ENCODE measurements around the gene RBM14.
"Not testable (repeated sequence)": the region's sequence is repeated elsewhere in the genome, so short reads cannot be mapped to it uniquely, and the experiment has no call there.

The RBM14 gene

GRCh38 chr11:66616379-66617154, at the start of gene RBM14:
RBM14 (plus strand) TSS chr11:66616630; CDS start chr11:66616721, 91 bp downstream.
- DNase-seq: peak; percentile 100

DNA sequence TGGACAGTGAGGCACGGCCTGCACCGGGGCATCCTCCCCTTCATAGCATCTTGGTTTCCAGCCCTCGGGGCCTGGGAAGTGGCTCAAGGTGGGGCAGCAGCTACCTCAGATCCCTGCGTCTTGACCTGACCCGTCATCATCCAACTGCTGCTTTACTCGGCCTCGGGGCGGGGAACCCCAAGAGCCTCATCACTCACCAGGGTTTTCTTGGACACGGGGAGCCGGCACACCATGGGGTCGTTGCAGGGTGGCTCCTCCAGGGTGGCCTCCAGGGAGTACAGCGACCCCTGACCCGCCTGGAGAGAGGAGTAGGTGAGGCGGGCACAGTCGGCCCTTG, 48.7 kb upstream of the RBM14 start:
- DNase-seq: no peak

DNA sequence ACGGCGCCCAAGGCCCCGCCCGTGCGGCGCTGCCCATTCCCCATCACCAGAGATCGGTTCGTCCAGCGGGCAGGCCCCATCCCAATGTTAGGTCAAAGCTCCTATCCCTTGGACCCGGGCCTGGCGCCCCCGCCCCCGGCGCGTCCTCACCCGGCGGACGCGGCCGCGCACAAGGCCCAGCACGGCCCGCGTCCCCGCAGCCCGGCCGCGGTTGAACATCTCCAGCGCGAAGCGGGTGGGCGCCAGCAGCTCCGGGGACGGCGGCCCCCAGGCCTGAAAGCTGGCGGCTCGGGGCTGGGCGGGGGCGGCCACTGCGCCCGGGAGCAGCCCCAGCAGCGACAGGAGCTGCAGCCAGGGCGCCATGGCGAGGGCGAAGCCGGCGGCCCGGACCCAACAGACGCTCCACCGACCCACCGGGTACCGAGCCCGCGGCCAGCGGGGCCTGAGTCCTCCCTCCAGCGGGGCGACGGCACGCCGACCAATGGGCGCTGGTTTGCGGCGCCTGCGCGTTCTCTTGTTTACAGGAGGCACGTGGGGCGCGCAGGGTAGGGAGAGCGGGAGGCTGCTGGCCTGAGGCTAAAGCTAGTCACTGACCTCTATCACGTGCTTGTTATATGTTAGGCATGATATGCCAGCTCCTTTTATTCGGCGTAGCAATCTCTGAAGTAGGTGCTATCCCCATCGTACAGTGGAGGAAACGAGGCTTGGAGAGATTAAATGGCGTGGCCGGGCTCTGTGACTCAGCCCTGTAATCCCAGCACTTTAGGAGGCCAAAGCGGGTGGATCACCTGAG, 48.1 kb upstream of the RBM14 start, which contains the start of gene CTSF:
Gene CTSF, minus strand, starts transcription at position 483 of the 793 bp plus-strand sequence. Its CDS starts 120 bp downstream, at position 363.
- DNase-seq: peak; percentile 74

DNA sequence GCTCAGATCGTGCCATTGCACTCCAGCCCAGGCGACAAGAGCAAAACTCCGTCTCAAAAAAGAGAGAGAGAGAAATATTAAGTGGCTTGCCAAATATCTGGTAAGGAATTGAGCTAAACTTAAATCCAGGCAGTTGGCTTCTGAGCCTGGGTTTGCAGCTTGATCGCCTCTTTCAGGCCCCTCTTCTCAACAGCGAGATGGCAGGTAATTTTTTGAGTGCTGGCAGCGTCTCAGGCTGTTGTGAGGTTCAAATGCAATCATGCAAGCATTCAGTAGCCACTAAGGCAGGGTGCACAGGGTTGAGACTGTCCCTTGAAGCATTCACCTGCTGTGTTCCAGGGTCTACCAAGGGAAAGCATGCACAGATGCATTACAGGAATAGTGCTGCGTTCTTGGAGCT, 47.4 kb upstream of the RBM14 start:
- no peak for DNase-seq

DNA sequence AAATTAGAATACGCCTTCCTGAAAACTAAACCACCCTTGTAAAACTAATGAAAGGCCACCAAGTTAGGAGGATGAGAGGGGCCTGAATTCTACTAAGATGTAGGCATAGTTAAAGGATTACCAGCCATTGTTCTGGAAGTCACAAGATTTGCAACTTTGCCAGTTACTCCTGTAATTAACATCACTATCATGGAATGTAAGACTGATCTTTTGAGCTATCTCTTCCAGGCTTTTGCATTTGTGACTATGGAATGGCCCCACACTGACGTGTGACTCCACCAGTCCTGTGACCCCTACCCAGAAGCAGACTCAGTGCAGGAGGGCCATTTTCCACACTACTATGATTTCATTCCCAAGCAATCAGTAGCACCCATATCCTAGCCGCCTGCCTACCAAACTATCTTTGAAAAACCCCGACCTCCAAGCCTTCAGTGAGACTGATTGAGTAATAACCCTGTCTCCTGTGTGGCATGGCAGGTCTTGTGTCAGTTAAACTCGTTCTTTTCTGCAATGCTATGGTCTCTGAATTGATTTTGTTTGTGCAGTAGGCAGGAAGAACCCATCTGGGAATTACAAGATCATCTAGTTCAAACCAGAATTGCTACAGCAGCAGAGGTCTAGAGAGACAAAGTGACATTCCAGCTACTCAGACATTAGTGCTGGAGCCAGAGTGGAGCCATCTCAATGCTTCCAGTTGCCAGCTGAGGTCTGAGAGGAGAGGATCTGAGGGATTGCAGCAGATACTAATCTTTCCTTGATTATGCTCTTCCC, 46.2 kb upstream of the RBM14 start:
- no peak for DNase-seq

- no peak for DNase-seq
Observed at GRCh38 chr11:66570850-66571180, 45.6 kb upstream of the RBM14 start.

- peak; percentile 75 for DNase-seq
Observed at GRCh38 chr11:66579017-66579606, 37.3 kb upstream of the RBM14 start.

GRCh38 chr11:66580803-66581202, 35.6 kb upstream of the RBM14 start:
- DNase-seq: no peak

- DNase-seq: no peak
Observed at GRCh38 chr11:66581261-66581660, 35.2 kb upstream of the RBM14 start.

DNA sequence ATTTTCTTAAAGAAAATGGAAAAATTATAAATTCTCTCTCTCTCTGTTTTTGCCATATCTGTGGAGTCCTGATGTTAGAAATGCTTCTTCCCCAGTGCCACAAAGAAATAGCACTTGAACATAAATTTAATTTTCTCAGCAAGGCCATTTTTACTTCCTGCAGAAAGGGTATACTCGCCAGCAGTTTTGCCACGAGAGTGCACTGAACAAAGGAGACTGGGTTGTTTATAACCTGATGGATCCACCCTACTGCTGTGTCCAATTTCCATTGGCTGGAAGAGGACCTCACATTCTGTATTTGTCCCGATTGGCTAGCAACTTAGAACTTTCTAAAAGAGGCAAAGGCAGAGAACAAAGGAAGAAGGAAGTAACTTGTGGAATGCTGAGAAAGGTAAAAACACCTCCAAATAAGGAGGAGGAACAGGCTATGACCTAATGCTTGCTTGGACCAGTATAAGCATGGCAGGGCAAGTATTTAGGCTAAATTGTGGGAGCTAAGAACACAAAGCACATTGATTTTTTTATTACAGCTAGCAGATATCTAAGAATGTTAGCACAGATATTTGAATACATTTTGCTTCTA, 33.8 kb upstream of the RBM14 start:
- not testable (repeated sequence) for DNase-seq

- not testable (repeated sequence) for DNase-seq
Observed at GRCh38 chr11:66585447-66585846, 31.0 kb upstream of the RBM14 start.

- no peak for DNase-seq
Observed at GRCh38 chr11:66586136-66586535, 30.3 kb upstream of the RBM14 start.

DNA sequence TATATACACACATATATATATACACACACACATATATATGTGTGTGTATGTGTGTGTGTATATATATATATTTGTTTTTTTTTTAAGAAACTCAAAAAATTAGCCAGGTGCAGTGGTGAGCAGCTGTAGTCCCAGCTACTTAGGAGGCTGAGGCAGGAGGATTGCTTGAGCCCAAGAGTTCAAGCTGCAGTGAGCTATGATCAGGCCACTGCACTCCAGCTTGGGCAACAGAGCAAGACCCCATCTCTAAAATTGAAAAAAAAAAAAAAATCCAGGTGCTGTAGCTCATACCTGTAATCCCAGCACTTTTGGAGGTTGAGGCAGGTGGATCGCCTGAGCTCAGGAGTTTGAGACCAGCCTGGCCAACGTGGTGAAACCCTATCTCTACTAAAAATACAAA, 27.1 kb upstream of the RBM14 start:
- not testable (repeated sequence) for DNase-seq

GRCh38 chr11:66589996-66590675, 26.3 kb upstream of the RBM14 start:
- DNase-seq: no peak

DNA sequence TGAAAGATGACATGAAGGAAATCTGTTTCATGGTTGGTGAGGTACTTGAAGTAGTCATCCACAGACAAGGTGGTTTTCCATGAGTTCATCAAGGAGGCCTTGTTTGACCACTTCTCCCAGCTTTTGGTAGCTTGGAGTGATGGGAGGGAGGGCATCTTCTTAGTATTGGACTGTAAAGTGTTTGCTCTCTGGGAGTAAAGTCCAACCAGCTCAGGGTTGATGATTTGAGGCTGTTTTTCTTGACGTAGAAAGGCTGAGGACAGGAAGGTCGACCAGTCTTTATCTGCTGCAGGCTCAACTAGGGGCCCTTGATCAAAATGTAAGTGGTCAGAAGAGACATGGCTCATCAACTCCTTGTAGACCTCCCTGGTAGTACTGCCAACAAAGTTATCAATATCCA, 25.3 kb upstream of the RBM14 start:
- DNase-seq: no peak

DNA sequence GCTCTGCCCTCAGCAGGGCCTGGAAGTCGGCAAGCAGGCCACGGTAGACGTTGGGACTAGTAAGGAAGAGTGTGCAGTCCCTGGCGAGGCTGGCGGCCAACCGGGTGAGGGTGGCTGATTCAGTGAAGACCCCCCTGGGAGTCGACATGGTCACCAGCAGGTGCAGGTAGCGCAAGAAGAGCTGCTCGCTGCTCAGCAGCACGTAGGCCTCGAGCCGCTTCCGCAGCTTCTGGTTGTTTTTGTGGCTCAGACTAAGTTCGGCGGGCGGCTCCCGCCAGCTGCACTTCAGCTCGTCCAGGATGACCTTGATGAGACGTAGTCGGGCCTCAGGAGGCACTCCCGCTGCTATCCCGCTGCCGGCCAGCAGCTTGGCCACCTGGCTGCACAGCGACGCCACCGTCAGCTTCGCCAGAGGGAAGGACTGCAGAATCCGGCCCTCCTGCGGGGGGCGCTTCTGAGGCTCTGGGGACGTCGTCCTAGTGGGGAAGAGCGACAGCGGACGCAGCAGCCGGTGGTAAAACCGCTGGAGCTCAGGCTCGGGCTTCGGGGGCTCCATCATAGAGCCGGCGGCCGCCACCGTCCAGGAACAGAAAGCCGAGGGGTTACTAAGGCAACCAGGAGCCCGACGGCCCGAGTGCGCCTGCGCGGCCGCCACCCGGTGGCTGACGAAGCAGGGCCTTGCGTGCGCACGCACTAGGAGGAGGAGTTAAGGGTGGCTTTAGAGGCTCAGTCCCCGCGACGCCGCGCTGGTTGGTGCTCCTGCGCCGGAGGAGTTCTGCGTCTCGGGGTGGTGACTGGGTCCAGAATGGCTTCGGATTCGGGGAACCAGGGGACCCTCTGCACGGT, 23.8 kb upstream of the RBM14 start, which contains the start of the genes CCDC87 and CCS:
Gene CCDC87, minus strand, starts transcription at position 607 of the 846 bp plus-strand sequence. Its CDS starts 48 bp downstream, at position 559.
Gene CCS, plus strand, starts transcription at position 729 of the 846 bp plus-strand sequence. Its CDS starts 77 bp downstream, at position 806.
- DNase-seq: peak; percentile 99

GRCh38 chr11:66593303-66593635, 23.2 kb upstream of the RBM14 start:
- DNase-seq: no peak

- no peak for DNase-seq
Observed at GRCh38 chr11:66593650-66594049, 22.8 kb upstream of the RBM14 start.

DNA sequence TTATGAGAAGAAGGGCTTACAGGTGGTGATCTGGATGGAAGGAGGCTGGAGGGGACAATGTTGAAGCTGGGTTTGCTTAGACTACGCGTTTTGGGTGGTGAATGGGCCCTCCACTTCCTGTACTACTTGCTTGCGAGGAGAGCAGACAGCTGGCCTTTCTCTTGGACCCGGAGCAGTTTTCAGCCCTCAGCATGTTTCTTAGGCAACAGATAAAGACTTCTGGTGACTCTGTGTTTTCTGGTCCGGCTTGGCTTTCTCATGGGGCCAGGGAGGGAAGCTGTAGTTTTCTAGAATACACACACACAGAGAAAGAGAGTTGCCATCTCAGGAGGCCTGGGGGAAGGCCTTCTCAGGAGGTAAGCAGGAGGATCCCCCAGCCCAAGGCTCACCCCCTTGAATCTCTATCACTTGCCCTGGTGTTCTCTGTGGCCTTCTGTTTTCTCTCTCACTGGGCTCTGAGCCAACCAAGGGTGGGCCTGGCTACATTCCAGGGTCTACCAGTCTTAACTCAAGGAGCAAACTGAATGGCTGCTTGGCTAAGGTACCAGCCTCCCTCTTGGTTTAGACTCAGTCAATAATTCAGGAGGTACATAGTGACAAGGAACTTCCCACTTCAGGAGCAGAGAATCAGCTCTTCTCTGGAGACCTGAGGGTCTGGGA, 21.1 kb upstream of the RBM14 start:
- no peak for DNase-seq

GRCh38 chr11:66598993-66599392, 17.4 kb upstream of the RBM14 start:
- no peak for DNase-seq

Data from activated CD4-positive, alpha-beta T cell treated with anti-CD3 and anti-CD28 coated beads, Interleukin-2, Interleukin-6, amounts not matched to agents 100 ng/mL and 50 ng/mL, durations not matched to agents 16 hours and 8 hours (primary cell).